Tibial nerve (tissue), 4 donors: ENCODE results near the gene MCRS1.

Experiments used
- EP300 ChIP-seq, 2 donors: sonication (generic); formaldehyde crosslinking; IDR thresholded peaks; one replicate each; pipeline ENCODE4 v1.6.1; 2017; ENCODE audit warnings: antibody characterized with exemption in 2 of 2, mild to moderate bottlenecking in 1 of 2
- POLR2A ChIP-seq, 2 donors: fragments of 450-650 bp; IDR thresholded peaks; one replicate each; pipeline ENCODE4 v1.6.1; 2017; ENCODE audit warnings: antibody characterized with exemption in 2 of 2, mild to moderate bottlenecking in 2 of 2, moderate library complexity in 2 of 2
- TF ChIP-seq, protein P1 (sequence below), 5 experiments: fragments of 200-600 bp in 3 of 5; fragments of 450-650 bp in 2 of 5; sonication (generic) in 3 of 5; IDR thresholded peaks; one replicate each; pipeline ENCODE4 v1.5.1; 2016 to 2019; ENCODE audit warnings: antibody characterized with exemption in 5 of 5, mild to moderate bottlenecking in 3 of 5, moderate library complexity in 2 of 5

DNA sequence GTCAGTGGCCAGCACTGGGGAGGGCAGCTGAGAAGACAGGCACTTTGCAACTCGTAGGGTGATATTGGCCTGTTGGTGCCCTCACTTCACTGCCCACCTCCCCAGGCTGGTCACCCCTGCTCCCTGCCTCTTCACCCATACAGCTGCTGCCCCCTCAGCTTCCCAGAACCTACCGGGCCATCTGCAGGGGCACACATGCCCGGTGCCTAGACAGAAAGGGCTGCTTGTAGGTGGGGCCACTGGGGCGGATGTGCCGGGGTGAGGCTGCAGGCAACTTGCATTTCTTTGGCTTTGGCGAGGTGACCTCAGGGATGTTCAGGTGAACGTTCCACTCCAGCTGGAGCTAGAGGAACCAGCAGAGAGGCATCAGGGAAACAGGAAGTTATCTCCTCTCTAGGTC is 20.3 kb upstream of the MCRS1 start:
- TF ChIP-seq EP300 (IDR thresholded peaks at IDR 0.05) (no peak), POLR2A (IDR thresholded peaks at IDR 0.05) (no peak)
- TF ChIP-seq, protein P1, sequence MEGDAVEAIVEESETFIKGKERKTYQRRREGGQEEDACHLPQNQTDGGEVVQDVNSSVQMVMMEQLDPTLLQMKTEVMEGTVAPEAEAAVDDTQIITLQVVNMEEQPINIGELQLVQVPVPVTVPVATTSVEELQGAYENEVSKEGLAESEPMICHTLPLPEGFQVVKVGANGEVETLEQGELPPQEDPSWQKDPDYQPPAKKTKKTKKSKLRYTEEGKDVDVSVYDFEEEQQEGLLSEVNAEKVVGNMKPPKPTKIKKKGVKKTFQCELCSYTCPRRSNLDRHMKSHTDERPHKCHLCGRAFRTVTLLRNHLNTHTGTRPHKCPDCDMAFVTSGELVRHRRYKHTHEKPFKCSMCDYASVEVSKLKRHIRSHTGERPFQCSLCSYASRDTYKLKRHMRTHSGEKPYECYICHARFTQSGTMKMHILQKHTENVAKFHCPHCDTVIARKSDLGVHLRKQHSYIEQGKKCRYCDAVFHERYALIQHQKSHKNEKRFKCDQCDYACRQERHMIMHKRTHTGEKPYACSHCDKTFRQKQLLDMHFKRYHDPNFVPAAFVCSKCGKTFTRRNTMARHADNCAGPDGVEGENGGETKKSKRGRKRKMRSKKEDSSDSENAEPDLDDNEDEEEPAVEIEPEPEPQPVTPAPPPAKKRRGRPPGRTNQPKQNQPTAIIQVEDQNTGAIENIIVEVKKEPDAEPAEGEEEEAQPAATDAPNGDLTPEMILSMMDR (IDR thresholded peaks at IDR 0.05): no peak
